ENCODE measurements around the gene CTXND1. TPM values are rescaled to one million over a fixed set of nuclear protein-coding genes. Genes with fewer than 3 reads are reported as not detected.

Gene CTXND1
- total RNA-seq, 1 donor from 2014 or later, result 1.1 TPM

DNA sequence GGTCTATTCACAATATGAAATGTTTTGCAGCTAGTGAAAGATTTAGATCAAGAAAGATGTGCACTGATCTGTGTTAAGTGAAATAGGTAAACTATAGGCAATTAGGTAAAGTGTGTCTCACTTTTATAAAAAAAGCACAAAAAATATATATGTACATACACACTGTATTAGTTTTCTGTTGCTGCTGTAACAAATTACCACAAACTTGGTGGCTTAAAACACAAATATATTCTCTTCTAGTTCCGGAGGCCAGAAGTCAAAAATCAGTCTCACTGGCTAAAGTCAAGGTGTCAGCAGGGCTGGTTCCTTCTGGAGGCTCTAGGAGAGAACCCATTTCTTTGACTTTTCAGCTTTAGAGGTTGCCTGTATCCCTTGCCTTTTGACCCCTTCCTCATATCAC lies 88.1 kb downstream of the CTXND1 start:
- Mint-ChIP-seq H3K36me3 (peaks cover 32% of the 10 kb centered on the region), H3K9me3 (no peaks in the 10 kb centered on the region)

DNA sequence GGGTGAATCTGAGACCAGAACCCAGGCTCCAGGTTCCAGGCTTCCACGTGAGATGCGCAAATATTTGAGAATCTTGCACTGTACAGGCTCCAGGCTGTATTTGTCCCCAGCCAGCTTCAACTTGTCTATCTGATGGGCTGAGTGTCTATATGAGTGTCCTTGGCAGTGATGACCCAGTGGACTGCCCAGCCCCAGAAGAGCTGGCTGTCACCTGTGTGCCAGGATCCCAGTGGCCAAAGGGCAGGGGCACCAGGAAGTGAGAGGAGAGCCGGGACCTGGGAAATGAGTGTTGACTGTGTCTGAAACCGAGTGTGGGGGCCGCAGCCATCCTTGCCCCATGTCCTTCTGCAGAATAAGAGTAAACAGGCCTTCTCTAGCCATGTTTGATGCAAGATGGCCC lies 88.8 kb downstream of the CTXND1 start:
- no peak for DNase-seq (ENCODE audit: extremely low spot score, unreplicated experiment)
- peaks cover 29% of the 10 kb centered on the region for H3K36me3 Mint-ChIP-seq
- no peaks in the 10 kb centered on the region for H3K9me3 Mint-ChIP-seq
- no peak overlapping the region for H3K4me3 Mint-ChIP-seq
- TF ChIP-seq, protein P1, sequence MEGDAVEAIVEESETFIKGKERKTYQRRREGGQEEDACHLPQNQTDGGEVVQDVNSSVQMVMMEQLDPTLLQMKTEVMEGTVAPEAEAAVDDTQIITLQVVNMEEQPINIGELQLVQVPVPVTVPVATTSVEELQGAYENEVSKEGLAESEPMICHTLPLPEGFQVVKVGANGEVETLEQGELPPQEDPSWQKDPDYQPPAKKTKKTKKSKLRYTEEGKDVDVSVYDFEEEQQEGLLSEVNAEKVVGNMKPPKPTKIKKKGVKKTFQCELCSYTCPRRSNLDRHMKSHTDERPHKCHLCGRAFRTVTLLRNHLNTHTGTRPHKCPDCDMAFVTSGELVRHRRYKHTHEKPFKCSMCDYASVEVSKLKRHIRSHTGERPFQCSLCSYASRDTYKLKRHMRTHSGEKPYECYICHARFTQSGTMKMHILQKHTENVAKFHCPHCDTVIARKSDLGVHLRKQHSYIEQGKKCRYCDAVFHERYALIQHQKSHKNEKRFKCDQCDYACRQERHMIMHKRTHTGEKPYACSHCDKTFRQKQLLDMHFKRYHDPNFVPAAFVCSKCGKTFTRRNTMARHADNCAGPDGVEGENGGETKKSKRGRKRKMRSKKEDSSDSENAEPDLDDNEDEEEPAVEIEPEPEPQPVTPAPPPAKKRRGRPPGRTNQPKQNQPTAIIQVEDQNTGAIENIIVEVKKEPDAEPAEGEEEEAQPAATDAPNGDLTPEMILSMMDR (conservative IDR thresholded peaks at IDR 0.05), result no peak
- H3K27ac Mint-ChIP-seq, result no peak overlapping the region
- no peaks in the 10 kb centered on the region for H3K4me1 Mint-ChIP-seq (ENCODE audit: unreplicated experiment)
- H3K27me3 Mint-ChIP-seq, result no peaks in the 10 kb centered on the region

More for the DNA sequence above, 88.1 kb downstream of the CTXND1 start:
- TF ChIP-seq, protein P1 (conservative IDR thresholded peaks at IDR 0.05), result no peak
- Mint-ChIP-seq H3K27me3 (no peaks in the 10 kb centered on the region), H3K4me3 (no peak overlapping the region), H3K4me1 (ENCODE audit: unreplicated experiment) (no peaks in the 10 kb centered on the region), H3K27ac (no peak overlapping the region)
- DNase-seq (ENCODE audit: extremely low spot score, unreplicated experiment), result no peak

DNA sequence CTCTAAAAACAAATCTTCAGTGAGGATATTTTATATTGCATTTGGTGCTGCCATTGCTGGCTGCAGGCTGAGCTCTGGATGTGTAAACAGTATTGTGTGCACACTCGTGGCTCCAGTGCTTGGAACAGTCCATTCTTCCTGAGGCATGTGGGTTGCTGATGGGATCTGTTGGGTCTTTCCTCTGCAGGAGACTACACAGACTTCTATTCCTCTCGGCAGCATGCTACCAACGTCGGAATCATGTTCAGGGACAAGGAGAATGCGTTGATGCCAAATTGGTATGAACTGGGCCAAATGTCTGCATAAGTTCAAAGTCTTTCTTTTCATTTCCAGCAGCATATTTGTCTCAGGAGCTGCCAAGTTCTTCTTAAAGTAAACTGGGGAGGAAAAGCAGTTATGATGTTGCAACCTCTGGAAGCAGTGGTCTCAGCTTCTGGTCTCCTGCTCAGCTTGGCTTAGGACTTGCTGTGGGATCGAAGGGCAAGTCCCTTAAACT lies 89.9 kb downstream of the CTXND1 start:
- H3K36me3 Mint-ChIP-seq, result peaks cover 29% of the 10 kb centered on the region
- no peaks in the 10 kb centered on the region for H3K27me3 Mint-ChIP-seq
- no peak for DNase-seq (ENCODE audit: extremely low spot score, unreplicated experiment)
- H3K4me3 Mint-ChIP-seq, result no peak overlapping the region
- H3K27ac Mint-ChIP-seq, result no peak overlapping the region
- TF ChIP-seq, protein P1 (conservative IDR thresholded peaks at IDR 0.05), result no peak
- no peaks in the 10 kb centered on the region for H3K9me3 Mint-ChIP-seq
- H3K4me1 Mint-ChIP-seq (ENCODE audit: unreplicated experiment), result no peaks in the 10 kb centered on the region

DNA sequence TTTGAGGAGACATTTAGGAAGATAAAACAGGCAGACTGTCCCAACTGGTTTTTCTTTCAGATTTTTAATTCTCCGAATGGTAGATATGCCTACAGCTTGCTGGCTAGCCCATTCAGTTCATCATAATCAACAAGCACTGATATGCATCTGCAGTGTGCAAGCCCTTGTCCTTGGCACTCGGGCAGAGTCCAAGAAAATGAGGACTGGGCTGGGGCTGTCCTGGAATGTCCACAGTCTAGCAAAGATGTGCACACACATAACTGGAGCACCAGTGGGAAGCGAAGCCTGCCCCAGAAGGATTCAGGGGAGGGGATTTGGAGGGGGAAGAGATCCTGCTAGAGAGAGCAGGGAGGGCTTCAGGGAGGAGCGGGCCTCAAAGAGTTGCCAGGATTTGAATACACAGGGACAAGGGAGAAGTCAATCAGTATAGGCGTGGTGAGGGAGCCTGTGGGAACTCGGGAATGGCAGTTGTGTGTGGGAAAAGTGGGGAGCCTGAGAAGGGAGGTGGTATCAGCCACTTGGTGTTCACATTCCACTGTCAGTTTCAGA lies 90.5 kb downstream of the CTXND1 start:
- TF ChIP-seq, protein P1 (conservative IDR thresholded peaks at IDR 0.05), result no peak

DNA sequence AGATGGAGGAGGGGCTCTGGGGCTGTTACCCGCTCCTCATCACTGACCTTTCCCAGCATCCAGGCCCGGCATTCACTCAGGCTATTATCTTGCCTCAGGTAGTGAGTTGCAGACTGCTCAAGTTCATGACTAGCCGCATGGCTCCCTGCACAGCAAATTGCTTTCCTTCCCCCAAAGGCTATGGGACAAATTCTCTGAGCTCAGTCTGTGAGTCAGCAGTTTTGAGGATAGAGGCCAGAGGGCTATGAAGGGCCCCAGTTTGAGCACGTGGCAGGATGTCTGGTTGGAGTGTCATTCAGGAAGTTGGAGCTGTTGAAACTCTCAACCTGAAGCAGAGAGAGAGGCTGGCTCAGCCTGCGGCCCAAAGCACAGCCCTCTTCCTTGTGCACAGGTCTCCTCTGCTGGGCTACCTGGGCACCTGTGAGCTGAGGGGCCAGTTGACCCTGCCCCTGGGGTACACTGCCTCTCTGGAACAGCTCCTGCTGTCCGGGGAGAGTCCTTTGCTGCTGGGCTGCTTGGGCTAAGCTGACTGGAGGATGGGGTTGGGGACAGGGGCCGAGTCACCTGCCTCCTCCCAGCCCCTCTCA lies 91.3 kb downstream of the CTXND1 start:
- TF ChIP-seq, protein P1 (conservative IDR thresholded peaks at IDR 0.05), result no peak
- Mint-ChIP-seq H3K9me3 (no peaks in the 10 kb centered on the region), H3K4me1 (ENCODE audit: unreplicated experiment) (peaks cover 3% of the 10 kb centered on the region), H3K27ac (peak overlapping the region; percentile 57), H3K36me3 (peaks cover 29% of the 10 kb centered on the region), H3K4me3 (no peak overlapping the region), H3K27me3 (no peaks in the 10 kb centered on the region)
- no peak for DNase-seq (ENCODE audit: extremely low spot score, unreplicated experiment)

More for the DNA sequence above, 90.5 kb downstream of the CTXND1 start:
- H3K4me3 Mint-ChIP-seq, result no peak overlapping the region
- H3K36me3 Mint-ChIP-seq, result peaks cover 29% of the 10 kb centered on the region
- no peaks in the 10 kb centered on the region for H3K4me1 Mint-ChIP-seq (ENCODE audit: unreplicated experiment)
- no peak for DNase-seq (ENCODE audit: extremely low spot score, unreplicated experiment)
- H3K27ac Mint-ChIP-seq, result peak overlapping the region; percentile 57
- H3K27me3 Mint-ChIP-seq, result no peaks in the 10 kb centered on the region
- no peaks in the 10 kb centered on the region for H3K9me3 Mint-ChIP-seq

Measured in type B pancreatic cell (in vitro differentiated cells).